ENCODE measurements around the gene SDHB.

The SDHB gene

GRCh38 chr1:16986113-16986512 lies 67.7 kb downstream of the SDHB start:
- H3K36me3 ChIP-seq (ENCODE audit: control insufficient read depth, insufficient read depth, low read length) = peaks cover 22% of the 10 kb centered on the region
- H3K9me3 ChIP-seq (ENCODE audit: control insufficient read depth, insufficient read depth, low read length) = no peaks in the 10 kb centered on the region
- no peaks in the 10 kb centered on the region for H3K27me3 ChIP-seq (ENCODE audit: control insufficient read depth, insufficient read depth, low read length)
- no peaks in the 10 kb centered on the region; the same call in 1 of the 2 replicates for H3K4me1 ChIP-seq (ENCODE audit: control insufficient read depth, insufficient read depth, low read length)
- no peak overlapping the region for H3K4me3 ChIP-seq (ENCODE audit: low read depth, low read length)
- no peak overlapping the region for H3K9ac ChIP-seq (ENCODE audit: low read depth, low read length)
- H3K27ac ChIP-seq (ENCODE audit: low read depth, low read length) = no peak overlapping the region

- Histone ChIP-seq H3K4me1 (ENCODE audit: control insufficient read depth, insufficient read depth, low read length) (peaks cover 3% of the 10 kb centered on the region; the same call in 1 of the 2 replicates), H3K27ac (ENCODE audit: low read depth, low read length) (no peak overlapping the region), H3K9me3 (ENCODE audit: control insufficient read depth, insufficient read depth, low read length) (no peaks in the 10 kb centered on the region), H3K4me3 (ENCODE audit: low read depth, low read length) (no peak overlapping the region), H3K9ac (ENCODE audit: low read depth, low read length) (no peak overlapping the region), H3K36me3 (ENCODE audit: control insufficient read depth, insufficient read depth, low read length) (peaks cover 16% of the 10 kb centered on the region), H3K27me3 (ENCODE audit: control insufficient read depth, insufficient read depth, low read length) (no peaks in the 10 kb centered on the region)
These were observed 69.1 kb downstream of the SDHB start for GRCh38 chr1:16984717-16985116.

DNA sequence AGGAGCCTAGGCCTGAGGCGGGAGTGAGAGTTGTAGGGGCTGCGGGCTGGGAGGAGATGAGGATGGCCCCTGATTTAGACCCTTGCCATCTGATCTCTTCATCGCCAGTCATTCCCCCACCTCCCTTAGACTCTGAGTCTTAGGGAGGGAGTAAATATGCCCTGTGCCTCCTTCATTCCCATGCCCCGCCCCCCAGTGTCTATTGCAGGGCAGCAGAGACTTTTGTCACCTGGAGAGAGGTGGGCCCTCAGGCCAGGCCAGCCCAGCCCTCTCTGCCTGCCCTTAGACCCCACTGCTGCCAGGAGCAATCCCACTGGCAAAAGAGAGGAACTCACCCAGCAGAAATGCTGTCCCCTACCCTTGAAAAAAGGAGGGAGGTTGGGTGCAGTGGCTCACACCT lies 70.2 kb downstream of the SDHB start:
- no peak overlapping the region for H3K9ac ChIP-seq (ENCODE audit: low read depth, low read length)
- H3K4me1 ChIP-seq (ENCODE audit: control insufficient read depth, insufficient read depth, low read length) = peaks cover 8% of the 10 kb centered on the region
- H3K9me3 ChIP-seq (ENCODE audit: control insufficient read depth, insufficient read depth, low read length) = no peaks in the 10 kb centered on the region
- H3K27ac ChIP-seq (ENCODE audit: low read depth, low read length) = no peak overlapping the region
- H3K4me3 ChIP-seq (ENCODE audit: low read depth, low read length) = no peak overlapping the region
- H3K36me3 ChIP-seq (ENCODE audit: control insufficient read depth, insufficient read depth, low read length) = peaks cover 13% of the 10 kb centered on the region
- H3K27me3 ChIP-seq (ENCODE audit: control insufficient read depth, insufficient read depth, low read length) = no peaks in the 10 kb centered on the region

- peaks cover 10% of the 10 kb centered on the region for H3K36me3 ChIP-seq (ENCODE audit: control insufficient read depth, insufficient read depth, low read length)
- H3K27ac ChIP-seq (ENCODE audit: low read depth, low read length) = no peak overlapping the region
- H3K27me3 ChIP-seq (ENCODE audit: control insufficient read depth, insufficient read depth, low read length) = no peaks in the 10 kb centered on the region
- H3K4me1 ChIP-seq (ENCODE audit: control insufficient read depth, insufficient read depth, low read length) = peaks cover 8% of the 10 kb centered on the region
- H3K9me3 ChIP-seq (ENCODE audit: control insufficient read depth, insufficient read depth, low read length) = no peaks in the 10 kb centered on the region
- H3K4me3 ChIP-seq (ENCODE audit: low read depth, low read length) = no peak overlapping the region
- H3K9ac ChIP-seq (ENCODE audit: low read depth, low read length) = no peak overlapping the region
These were observed 70.9 kb downstream of the SDHB start for GRCh38 chr1:16982902-16983301.

GRCh38 chr1:16981269-16981849 lies 72.5 kb downstream of the SDHB start:
- Histone ChIP-seq H3K36me3 (ENCODE audit: control insufficient read depth, insufficient read depth, low read length) (peaks cover 22% of the 10 kb centered on the region), H3K4me1 (ENCODE audit: control insufficient read depth, insufficient read depth, low read length) (peaks cover 8% of the 10 kb centered on the region), H3K9ac (ENCODE audit: low read depth, low read length) (no peak overlapping the region), H3K27ac (ENCODE audit: low read depth, low read length) (no peak overlapping the region), H3K4me3 (ENCODE audit: low read depth, low read length) (no peak overlapping the region), H3K9me3 (ENCODE audit: control insufficient read depth, insufficient read depth, low read length) (no peaks in the 10 kb centered on the region), H3K27me3 (ENCODE audit: control insufficient read depth, insufficient read depth, low read length) (no peaks in the 10 kb centered on the region)

- H3K27me3 ChIP-seq (ENCODE audit: control insufficient read depth, insufficient read depth, low read length) = no peaks in the 10 kb centered on the region
- H3K36me3 ChIP-seq (ENCODE audit: control insufficient read depth, insufficient read depth, low read length) = peaks cover 23% of the 10 kb centered on the region
- peak within 1 kb of the TSS; percentile 90 for H3K4me3 ChIP-seq (ENCODE audit: low read depth, low read length)
- peak within 1 kb of the TSS; percentile 74 for H3K9ac ChIP-seq (ENCODE audit: low read depth, low read length)
- H3K4me1 ChIP-seq (ENCODE audit: control insufficient read depth, insufficient read depth, low read length) = peaks cover 8% of the 10 kb centered on the region
- H3K9me3 ChIP-seq (ENCODE audit: control insufficient read depth, insufficient read depth, low read length) = no peaks in the 10 kb centered on the region
- H3K27ac ChIP-seq (ENCODE audit: low read depth, low read length) = peak within 1 kb of the TSS; percentile 82
These were observed 73.2 kb downstream of the SDHB start, which contains the start of gene MFAP2 for GRCh38 chr1:16980473-16981268. TSS of gene MFAP2 (minus strand) at chr1:16980620. CDS start at chr1:16978273, 2,347 bp downstream.

DNA sequence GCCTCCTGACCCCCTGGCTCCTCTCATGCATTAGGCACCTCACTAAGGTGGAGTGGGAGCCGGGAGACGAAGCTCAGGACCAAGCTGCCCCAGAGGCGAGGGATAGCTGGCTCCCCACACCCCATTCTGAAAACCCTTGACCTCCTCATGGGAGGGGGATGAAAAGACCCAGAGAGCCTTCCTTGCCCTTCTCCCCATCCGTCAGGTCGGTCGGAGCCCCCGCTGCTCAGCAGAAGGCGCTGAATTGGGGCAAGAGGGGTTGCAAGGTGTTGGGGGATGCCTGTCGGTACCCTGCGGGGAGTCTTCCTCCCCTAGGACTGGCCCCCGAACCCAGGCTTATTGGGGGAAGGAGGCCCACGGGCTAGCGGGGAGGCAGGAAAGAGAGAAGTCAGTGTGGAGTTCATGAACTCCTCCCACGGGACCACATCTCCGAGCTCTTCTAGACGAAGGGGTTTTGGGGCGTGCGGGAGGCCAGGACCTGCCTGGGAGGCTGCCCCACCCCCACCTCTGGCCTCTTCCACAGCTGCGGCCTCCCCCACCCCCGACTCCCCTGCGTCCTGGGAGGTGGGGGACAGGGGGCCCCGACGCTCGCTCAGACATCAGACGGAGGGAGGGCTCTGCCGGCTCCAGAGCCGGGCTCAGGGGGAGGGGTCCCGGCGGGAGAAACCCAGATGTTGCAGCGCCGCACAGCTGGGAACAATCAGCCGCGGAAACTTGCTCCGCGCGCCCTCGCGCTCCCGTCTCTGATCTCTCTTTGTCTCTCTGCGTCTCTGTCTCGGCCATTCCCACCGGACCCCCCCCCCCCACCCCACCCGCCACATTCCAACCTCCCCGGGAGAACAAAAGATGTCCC lies 74.1 kb downstream of the SDHB start:
- H3K4me3 ChIP-seq (ENCODE audit: low read depth, low read length) = peak overlapping the region; percentile 90
- no peaks in the 10 kb centered on the region for H3K9me3 ChIP-seq (ENCODE audit: control insufficient read depth, insufficient read depth, low read length)
- peaks cover 8% of the 10 kb centered on the region for H3K4me1 ChIP-seq (ENCODE audit: control insufficient read depth, insufficient read depth, low read length)
- H3K9ac ChIP-seq (ENCODE audit: low read depth, low read length) = peak overlapping the region; percentile 74
- H3K27ac ChIP-seq (ENCODE audit: low read depth, low read length) = peak overlapping the region; percentile 82
- H3K36me3 ChIP-seq (ENCODE audit: control insufficient read depth, insufficient read depth, low read length) = peaks cover 30% of the 10 kb centered on the region
- no peaks in the 10 kb centered on the region for H3K27me3 ChIP-seq (ENCODE audit: control insufficient read depth, insufficient read depth, low read length)

- H3K9ac ChIP-seq (ENCODE audit: low read depth, low read length) = peak overlapping the region; percentile 74; the same call in 1 of the 2 replicates
- H3K4me1 ChIP-seq (ENCODE audit: control insufficient read depth, insufficient read depth, low read length) = peaks cover 8% of the 10 kb centered on the region
- no peaks in the 10 kb centered on the region for H3K27me3 ChIP-seq (ENCODE audit: control insufficient read depth, insufficient read depth, low read length)
- H3K36me3 ChIP-seq (ENCODE audit: control insufficient read depth, insufficient read depth, low read length) = peaks cover 30% of the 10 kb centered on the region
- no peaks in the 10 kb centered on the region for H3K9me3 ChIP-seq (ENCODE audit: control insufficient read depth, insufficient read depth, low read length)
- H3K4me3 ChIP-seq (ENCODE audit: low read depth, low read length) = peak overlapping the region; percentile 90
- H3K27ac ChIP-seq (ENCODE audit: low read depth, low read length) = peak overlapping the region; percentile 29
These were observed 75.0 kb downstream of the SDHB start for GRCh38 chr1:16978567-16979474.

- H3K27me3 ChIP-seq (ENCODE audit: control insufficient read depth, insufficient read depth, low read length) = no peaks in the 10 kb centered on the region
- peaks cover 8% of the 10 kb centered on the region for H3K4me1 ChIP-seq (ENCODE audit: control insufficient read depth, insufficient read depth, low read length)
- no peak overlapping the region for H3K4me3 ChIP-seq (ENCODE audit: low read depth, low read length)
- no peak overlapping the region for H3K27ac ChIP-seq (ENCODE audit: low read depth, low read length)
- no peak overlapping the region for H3K9ac ChIP-seq (ENCODE audit: low read depth, low read length)
- H3K9me3 ChIP-seq (ENCODE audit: control insufficient read depth, insufficient read depth, low read length) = no peaks in the 10 kb centered on the region
- H3K36me3 ChIP-seq (ENCODE audit: control insufficient read depth, insufficient read depth, low read length) = peaks cover 35% of the 10 kb centered on the region
These were observed 75.7 kb downstream of the SDHB start for GRCh38 chr1:16978139-16978538.

GRCh38 chr1:16977377-16977776 lies 76.5 kb downstream of the SDHB start:
- Histone ChIP-seq H3K36me3 (ENCODE audit: control insufficient read depth, insufficient read depth, low read length) (peaks cover 42% of the 10 kb centered on the region), H3K9me3 (ENCODE audit: control insufficient read depth, insufficient read depth, low read length) (no peaks in the 10 kb centered on the region), H3K27me3 (ENCODE audit: control insufficient read depth, insufficient read depth, low read length) (no peaks in the 10 kb centered on the region), H3K27ac (ENCODE audit: low read depth, low read length) (no peak overlapping the region), H3K9ac (ENCODE audit: low read depth, low read length) (no peak overlapping the region), H3K4me3 (ENCODE audit: low read depth, low read length) (no peak overlapping the region), H3K4me1 (ENCODE audit: control insufficient read depth, insufficient read depth, low read length) (peaks cover 8% of the 10 kb centered on the region)
